ENCODE results near the gene CFHR4. TPM values are rescaled to one million over a fixed set of nuclear protein-coding genes. Genes with fewer than 3 reads are reported as not detected.
"Not testable (repeated sequence)": the region's sequence is repeated elsewhere in the genome, so short reads cannot be mapped to it uniquely, and the experiment has no call there.

The CFHR4 gene
- total and polyA plus RNA-seq, 4 donors = 0.10 to 0.33 (median 0.11) TPM; not detected in 1

GRCh38 chr1:196926839-196927238, 39.0 kb downstream of the CFHR4 start:
- H3K4me1 ChIP-seq (ENCODE audit: control insufficient read depth, insufficient read depth, low read length); H3K27me3 ChIP-seq (ENCODE audit: control insufficient read depth, insufficient read depth, low read length); DNase-seq (ENCODE audit: low read depth in 4 of 6, low spot score in 6 of 6); H3K27ac ChIP-seq (ENCODE audit: low read depth, low read length); H3K36me3 ChIP-seq (ENCODE audit: control insufficient read depth, insufficient read depth, low read length); H3K4me3 ChIP-seq (ENCODE audit: low read depth, low read length); H3K9me3 ChIP-seq (ENCODE audit: control insufficient read depth, insufficient read depth, low read length): not testable (repeated sequence)
- WGBS (ENCODE audit: insufficient coverage) = no CpG with 5 or more reads among the region's 1 CpG

DNA sequence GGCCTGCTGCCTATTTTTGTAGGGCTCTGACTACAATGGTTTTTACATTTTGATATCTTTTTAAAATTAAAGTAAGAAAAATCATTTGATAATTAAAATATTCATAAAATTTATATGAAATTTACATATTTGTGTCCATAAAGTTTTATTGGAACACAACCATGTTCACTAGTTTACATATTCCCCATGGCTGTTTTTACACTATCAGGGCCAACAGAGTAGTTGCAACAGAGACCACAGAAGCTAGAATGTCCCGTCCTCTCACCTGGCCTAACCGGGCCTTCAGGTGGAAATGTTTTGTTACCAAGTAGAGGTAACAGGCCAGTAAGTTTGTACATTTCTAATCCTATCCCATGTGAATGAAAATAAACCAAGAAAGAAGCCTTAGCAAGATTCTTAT, 45.0 kb downstream of the CFHR4 start:
- not testable (repeated sequence) for H3K4me1 ChIP-seq (ENCODE audit: control insufficient read depth, insufficient read depth, low read length); H3K27ac ChIP-seq (ENCODE audit: low read depth, low read length); H3K27me3 ChIP-seq (ENCODE audit: control insufficient read depth, insufficient read depth, low read length); H3K4me3 ChIP-seq (ENCODE audit: low read depth, low read length); DNase-seq (ENCODE audit: low read depth in 4 of 6, low spot score in 6 of 6); H3K9me3 ChIP-seq (ENCODE audit: control insufficient read depth, insufficient read depth, low read length); H3K36me3 ChIP-seq (ENCODE audit: control insufficient read depth, insufficient read depth, low read length)
- WGBS (ENCODE audit: insufficient coverage) = no CpG with 5 or more reads among the region's 2 CpGs

DNA sequence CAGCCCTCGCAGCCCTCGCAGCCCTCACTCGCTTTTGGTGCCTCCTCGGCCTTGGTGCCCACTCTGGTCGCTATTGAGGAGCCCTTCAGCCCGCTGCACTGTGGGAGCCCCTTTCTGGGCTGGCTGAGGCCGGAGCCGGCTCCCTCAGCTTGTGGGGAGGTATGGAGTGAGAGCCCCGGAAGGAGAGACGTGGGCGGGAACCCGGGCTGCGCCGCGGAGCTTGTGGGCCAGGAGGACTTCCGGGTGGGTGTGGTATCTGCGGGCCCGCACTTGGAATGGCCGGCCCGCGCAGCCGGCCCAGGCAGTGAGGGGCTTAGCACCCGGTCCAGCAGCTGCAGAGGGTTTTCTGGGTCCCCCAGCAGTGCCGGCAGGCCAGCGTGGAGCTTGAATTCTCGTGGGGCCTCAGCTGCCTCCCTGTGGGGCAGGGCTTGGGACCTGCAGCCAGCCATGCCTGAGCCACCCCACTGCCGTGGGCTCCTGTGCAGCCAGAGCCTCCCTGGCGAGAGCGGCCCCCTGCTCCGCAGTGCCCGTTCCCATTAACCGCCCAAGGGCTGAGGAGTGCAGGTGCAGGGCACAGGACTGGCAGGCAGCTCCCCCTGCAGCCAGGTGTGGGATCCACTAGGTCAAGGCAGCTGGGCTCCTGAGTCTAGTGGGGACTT, 45.8 kb downstream of the CFHR4 start:
- no peaks in the 10 kb centered on the region for H3K27me3 ChIP-seq (ENCODE audit: control insufficient read depth, insufficient read depth, low read length)

DNA sequence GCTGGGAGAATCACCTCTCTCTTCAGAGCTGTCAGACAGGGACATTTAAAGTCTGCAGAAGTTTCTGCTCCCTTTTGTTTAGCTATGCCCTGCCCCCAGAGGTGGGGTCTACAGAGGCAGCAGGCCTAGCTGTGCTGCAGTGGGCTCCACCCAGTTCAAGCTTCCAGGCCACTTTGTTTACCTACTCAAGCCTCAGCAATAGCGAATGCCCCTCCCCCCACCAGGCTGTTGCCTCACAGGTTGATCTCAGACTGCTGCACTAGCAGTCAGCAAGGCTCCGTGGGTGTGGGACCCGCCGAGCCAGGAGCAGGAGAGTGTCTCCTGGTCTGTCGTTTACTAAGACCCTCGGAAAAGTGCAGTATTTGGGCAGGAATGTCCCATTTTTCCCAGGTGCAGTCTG, 53.6 kb downstream of the CFHR4 start:
- H3K27ac ChIP-seq (ENCODE audit: low read depth, low read length); DNase-seq (ENCODE audit: low read depth in 4 of 6, low spot score in 6 of 6); H3K4me1 ChIP-seq (ENCODE audit: control insufficient read depth, insufficient read depth, low read length); H3K4me3 ChIP-seq (ENCODE audit: low read depth, low read length); H3K9me3 ChIP-seq (ENCODE audit: control insufficient read depth, insufficient read depth, low read length); H3K27me3 ChIP-seq (ENCODE audit: control insufficient read depth, insufficient read depth, low read length); H3K36me3 ChIP-seq (ENCODE audit: control insufficient read depth, insufficient read depth, low read length): not testable (repeated sequence)
- WGBS (ENCODE audit: insufficient coverage) = 90% methylated on average over 2 of the region's 6 CpGs

More for the DNA sequence above, 45.8 kb downstream of the CFHR4 start:
- Histone ChIP-seq H3K36me3 (ENCODE audit: control insufficient read depth, insufficient read depth, low read length) (no peaks in the 10 kb centered on the region), H3K27ac (ENCODE audit: low read depth, low read length) (no peak overlapping the region), H3K4me1 (ENCODE audit: control insufficient read depth, insufficient read depth, low read length) (no peaks in the 10 kb centered on the region), H3K9me3 (ENCODE audit: control insufficient read depth, insufficient read depth, low read length) (no peaks in the 10 kb centered on the region), H3K4me3 (ENCODE audit: low read depth, low read length) (no peak overlapping the region)
- DNase-seq (ENCODE audit: low read depth in 4 of 6, low spot score in 6 of 6) = no peak
- 95% methylated on average over 29 of the region's 32 CpGs for WGBS (ENCODE audit: insufficient coverage)

DNA sequence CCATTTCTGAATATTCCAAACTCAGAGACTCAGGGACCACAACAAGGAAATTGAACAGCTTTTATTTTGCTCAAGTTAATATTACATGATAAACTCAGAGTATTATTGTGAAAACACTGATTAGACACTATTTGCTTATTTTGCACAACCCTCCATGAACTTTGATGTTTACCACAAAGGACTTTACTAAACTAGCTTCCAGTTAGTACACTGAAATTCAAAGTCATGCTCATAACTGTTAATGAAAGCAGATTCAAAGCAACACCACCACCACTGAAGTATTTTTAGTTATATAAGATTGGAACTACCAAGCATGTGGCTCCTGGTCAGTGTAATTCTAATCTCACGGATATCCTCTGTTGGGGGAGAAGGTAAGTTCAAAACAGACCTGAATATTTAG, 55.7 kb downstream of the CFHR4 start, which contains the start of gene CFHR2:
Gene CFHR2, plus strand, starts transcription at position 171 of the 400 bp plus-strand sequence. Its CDS starts 143 bp downstream, at position 314.
- no CpG with 5 or more reads among the region's 1 CpG for WGBS (ENCODE audit: insufficient coverage)
- H3K4me1 ChIP-seq (ENCODE audit: control insufficient read depth, insufficient read depth, low read length); H3K27ac ChIP-seq (ENCODE audit: low read depth, low read length); H3K27me3 ChIP-seq (ENCODE audit: control insufficient read depth, insufficient read depth, low read length); H3K4me3 ChIP-seq (ENCODE audit: low read depth, low read length); DNase-seq (ENCODE audit: low read depth in 4 of 6, low spot score in 6 of 6); H3K9me3 ChIP-seq (ENCODE audit: control insufficient read depth, insufficient read depth, low read length); H3K36me3 ChIP-seq (ENCODE audit: control insufficient read depth, insufficient read depth, low read length): not testable (repeated sequence)

DNA sequence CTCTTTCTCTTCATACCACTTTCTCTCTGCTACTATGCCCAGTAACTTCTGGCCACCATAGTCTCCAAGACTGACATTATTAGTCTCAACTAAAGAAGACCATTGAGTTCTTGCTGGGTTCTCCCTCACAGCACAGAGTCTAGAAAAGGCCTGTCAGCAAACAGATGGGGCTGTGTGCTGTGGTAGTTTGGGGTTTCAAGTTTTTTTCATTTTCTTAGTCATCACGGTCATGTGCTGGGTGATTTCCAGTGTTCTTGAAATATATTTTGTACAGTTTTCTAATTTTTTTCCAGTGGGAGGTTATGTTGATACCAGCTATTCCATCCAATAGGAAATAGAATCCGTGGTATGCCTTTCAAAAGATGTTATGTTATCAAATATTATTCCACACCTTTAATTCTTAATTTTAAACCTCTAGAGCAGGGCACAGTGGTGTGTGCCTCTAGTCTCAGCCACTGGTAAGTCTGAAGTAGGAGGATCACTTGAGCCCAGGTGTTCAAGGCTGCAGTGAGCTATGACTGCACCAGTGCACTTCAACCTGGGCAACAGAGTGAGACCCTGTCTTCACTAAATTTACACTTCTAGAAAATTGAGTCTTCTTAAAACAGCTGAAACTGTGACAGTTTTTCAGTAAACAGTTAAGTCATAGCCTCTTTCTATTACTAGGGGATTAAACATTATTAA, 64.0 kb downstream of the CFHR4 start:
- no peaks in the 10 kb centered on the region for H3K9me3 ChIP-seq (ENCODE audit: control insufficient read depth, insufficient read depth, low read length)
- WGBS (ENCODE audit: insufficient coverage) = 100% methylated on average over 1 of the region's 2 CpGs
- DNase-seq (ENCODE audit: low read depth in 4 of 6, low spot score in 6 of 6) = no peak
- H3K4me3 ChIP-seq (ENCODE audit: low read depth, low read length) = no peak overlapping the region
- no peaks in the 10 kb centered on the region for H3K36me3 ChIP-seq (ENCODE audit: control insufficient read depth, insufficient read depth, low read length)
- H3K27ac ChIP-seq (ENCODE audit: low read depth, low read length) = no peak overlapping the region
- H3K27me3 ChIP-seq (ENCODE audit: control insufficient read depth, insufficient read depth, low read length) = no peaks in the 10 kb centered on the region
- no peaks in the 10 kb centered on the region for H3K4me1 ChIP-seq (ENCODE audit: control insufficient read depth, insufficient read depth, low read length)

DNA sequence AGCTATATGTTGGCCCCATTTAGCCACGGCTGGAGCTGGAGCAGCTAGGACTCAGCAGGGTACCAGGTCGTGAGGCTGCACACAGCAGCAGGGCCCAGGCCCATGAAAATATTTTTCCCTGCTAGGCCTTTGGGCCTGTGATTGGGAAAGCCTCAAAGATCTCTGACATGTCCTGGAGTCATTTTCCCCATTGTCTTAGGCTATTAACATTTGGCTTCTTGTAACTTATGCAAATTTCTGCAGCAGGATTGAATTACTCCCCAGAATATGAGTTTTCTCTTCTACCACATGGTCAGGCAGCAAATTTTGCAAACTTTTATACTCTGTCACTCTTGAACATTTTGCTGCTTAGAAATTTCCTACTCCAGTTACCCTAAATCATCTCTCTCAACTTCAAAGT, 66.9 kb downstream of the CFHR4 start:
- H3K4me3 ChIP-seq (ENCODE audit: low read depth, low read length) = no peak overlapping the region
- WGBS (ENCODE audit: insufficient coverage) = 63% methylated on average over 2 of the region's 2 CpGs
- H3K4me1 ChIP-seq (ENCODE audit: control insufficient read depth, insufficient read depth, low read length) = no peaks in the 10 kb centered on the region
- no peaks in the 10 kb centered on the region for H3K36me3 ChIP-seq (ENCODE audit: control insufficient read depth, insufficient read depth, low read length)
- H3K9me3 ChIP-seq (ENCODE audit: control insufficient read depth, insufficient read depth, low read length) = no peaks in the 10 kb centered on the region
- no peaks in the 10 kb centered on the region for H3K27me3 ChIP-seq (ENCODE audit: control insufficient read depth, insufficient read depth, low read length)
- no peak overlapping the region for H3K27ac ChIP-seq (ENCODE audit: low read depth, low read length)
- no peak for DNase-seq (ENCODE audit: low read depth in 4 of 6, low spot score in 6 of 6)

- Histone ChIP-seq H3K27ac (ENCODE audit: low read depth, low read length) (no peak overlapping the region), H3K4me1 (ENCODE audit: control insufficient read depth, insufficient read depth, low read length) (no peaks in the 10 kb centered on the region), H3K36me3 (ENCODE audit: control insufficient read depth, insufficient read depth, low read length) (no peaks in the 10 kb centered on the region), H3K27me3 (ENCODE audit: control insufficient read depth, insufficient read depth, low read length) (no peaks in the 10 kb centered on the region), H3K9me3 (ENCODE audit: control insufficient read depth, insufficient read depth, low read length) (no peaks in the 10 kb centered on the region), H3K4me3 (ENCODE audit: low read depth, low read length) (no peak overlapping the region)
- no peak for DNase-seq (ENCODE audit: low read depth in 4 of 6, low spot score in 6 of 6)
- WGBS (ENCODE audit: insufficient coverage) = no CpG with 5 or more reads among the region's 1 CpG
Measured at GRCh38 chr1:196955926-196956325, 68.1 kb downstream of the CFHR4 start.

GRCh38 chr1:196960854-196961253, 73.0 kb downstream of the CFHR4 start:
- Histone ChIP-seq H3K36me3 (ENCODE audit: control insufficient read depth, insufficient read depth, low read length) (no peaks in the 10 kb centered on the region), H3K9me3 (ENCODE audit: control insufficient read depth, insufficient read depth, low read length) (no peaks in the 10 kb centered on the region), H3K27ac (ENCODE audit: low read depth, low read length) (no peak overlapping the region), H3K4me3 (ENCODE audit: low read depth, low read length) (no peak overlapping the region), H3K27me3 (ENCODE audit: control insufficient read depth, insufficient read depth, low read length) (no peaks in the 10 kb centered on the region), H3K4me1 (ENCODE audit: control insufficient read depth, insufficient read depth, low read length) (no peaks in the 10 kb centered on the region)
- DNase-seq (ENCODE audit: low read depth in 4 of 6, low spot score in 6 of 6) = no peak
- no CpG with 5 or more reads among the region's 3 CpGs for WGBS (ENCODE audit: insufficient coverage)

All from spinal cord (tissue), 10 donors.